Lower lobe of right lung (tissue), 2 donors: ENCODE measurements around the gene SIM1. TPM values are rescaled to one million over a fixed set of nuclear protein-coding genes. Genes with fewer than 3 reads are reported as not detected.

Experiments
- ATAC-seq, 2 donors: fragments of 200-7000 bp; cut with Tn5 transposase; one replicate each; pipeline ENCODE4 v1.9.1; 2020 to 2022; ENCODE audit warnings: mild to moderate bottlenecking in 2 of 2, moderate library complexity in 2 of 2
- DNase-seq: peaks from one replicate; pipeline ENCODE4 v3.0.0-alpha.2; 2020
- H3K27ac ChIP-seq: fragments of 200-600 bp; one replicate; pipeline ENCODE4 v1.8.0; 2022
- H3K27me3 ChIP-seq: fragments of 200-600 bp; one replicate; pipeline ENCODE4 v1.8.0; 2022; ENCODE audit warnings: low read depth
- H3K36me3 ChIP-seq: fragments of 200-600 bp; one replicate; pipeline ENCODE4 v1.8.0; 2022; ENCODE audit warnings: mild to moderate bottlenecking
- H3K4me1 ChIP-seq: fragments of 200-600 bp; one replicate; pipeline ENCODE4 v1.8.0; 2022
- H3K4me3 ChIP-seq: fragments of 200-600 bp; one replicate; pipeline ENCODE4 v1.8.0; 2022; ENCODE audit warnings: mild to moderate bottlenecking
- H3K9me3 ChIP-seq: fragments of 200-600 bp; one replicate; pipeline ENCODE4 v1.8.0; 2022
- CTCF ChIP-seq: fragments of 200-600 bp; IDR thresholded peaks from one replicate; pipeline ENCODE4 v1.8.0; 2022; ENCODE audit warnings: antibody characterized with exemption, mild to moderate bottlenecking
- intact Hi-C: fragments of 100-400 bp; cut with DNase I; formaldehyde crosslinking; loops from one replicate; pipeline ENCODE4 v1.11.0; 2022
- total RNA-seq: library from RNA; stranded (reverse); fragmentation: NEBNext Ultra II Directional; extraction: Animal tissue kit (Norgen Biotek cat#: 25700); gene quantifications from one replicate; pipeline ENCODE4 v1.2.1, GENCODE V29; 2021
- donor health status: DM: no; HTN: yes; CAD: no; lungs with severe emphysema.

Gene SIM1
- total RNA-seq, 1 donor from 2014 or later = not detected

GRCh38 chr6:100465701-100466409 is 1.1 kb upstream of the SIM1 start:
- H3K9me3 ChIP-seq = no peaks in the 10 kb centered on the region
- DNase-seq = no peak
- H3K4me1 ChIP-seq = peaks cover 18% of the 10 kb centered on the region
- TF ChIP-seq CTCF = no peak
- intact Hi-C loops = no loop called here
- no peak overlapping the region for H3K4me3 ChIP-seq
- H3K27me3 ChIP-seq = peaks cover 99% of the 10 kb centered on the region
- no peaks in the 10 kb centered on the region for H3K36me3 ChIP-seq
- no peak for ATAC-seq
- H3K27ac ChIP-seq = no peak overlapping the region

GRCh38 chr6:100464162-100464851 is 414 bp downstream of the SIM1 start:
- intact Hi-C loops = no loop called here
- no peak for DNase-seq
- Histone ChIP-seq H3K36me3 (no peaks in the 10 kb centered on the region), H3K4me1 (peaks cover 18% of the 10 kb centered on the region), H3K27ac (no peak overlapping the region), H3K27me3 (peaks cover 100% of the 10 kb centered on the region), H3K4me3 (no peak overlapping the region), H3K9me3 (no peaks in the 10 kb centered on the region)
- TF ChIP-seq CTCF = no peak
- no peak for ATAC-seq

GRCh38 chr6:100463630-100464161 is 1.0 kb downstream of the SIM1 start:
- ATAC-seq = no peak
- peaks cover 18% of the 10 kb centered on the region for H3K4me1 ChIP-seq
- intact Hi-C loops = no loop called here
- H3K9me3 ChIP-seq = no peaks in the 10 kb centered on the region
- DNase-seq = no peak
- peaks cover 100% of the 10 kb centered on the region for H3K27me3 ChIP-seq
- H3K27ac ChIP-seq = no peak overlapping the region
- no peaks in the 10 kb centered on the region for H3K36me3 ChIP-seq
- H3K4me3 ChIP-seq = no peak overlapping the region
- TF ChIP-seq CTCF = no peak

GRCh38 chr6:100462706-100463629 is 1.8 kb downstream of the SIM1 start:
- Histone ChIP-seq H3K36me3 (no peaks in the 10 kb centered on the region), H3K9me3 (no peaks in the 10 kb centered on the region), H3K27me3 (peaks cover 100% of the 10 kb centered on the region), H3K27ac (no peak overlapping the region), H3K4me3 (no peak overlapping the region), H3K4me1 (peaks cover 18% of the 10 kb centered on the region)
- no peak for ATAC-seq
- no peak for TF ChIP-seq CTCF
- intact Hi-C loops = no loop called here
- DNase-seq = no peak
